Measurements from ENCODE around the gene CAMK1D. TPM values are rescaled to one million over a fixed set of nuclear protein-coding genes. Genes with fewer than 3 reads are reported as not detected.

Gene CAMK1D
- total RNA-seq, 1 experiment from 2014 or later, result 10.2 TPM

GRCh38 chr10:12716042-12716441, 366.7 kb downstream of the CAMK1D start (continued):
- TF ChIP-seq CREM (CRISPR knock-in tag; IDR thresholded peaks at IDR 0.05), result no peak
- TF ChIP-seq TCF7 (CRISPR knock-in tag; IDR thresholded peaks at IDR 0.05; ENCODE audit: low read depth), result no peak
- no peak for TF ChIP-seq NR3C1 (CRISPR knock-in tag; conservative IDR thresholded peaks at IDR 0.05; ENCODE audit: low read depth)
- TF ChIP-seq NR1H2 (CRISPR knock-in tag; IDR thresholded peaks at IDR 0.05), result no peak
- TF ChIP-seq CTCF (IDR thresholded peaks at IDR 0.05), result no peak
- no peak for TF ChIP-seq TP53 (CRISPR knock-in tag; IDR thresholded peaks at IDR 0.05)

- ATAC-seq, result no peak; the same call in 1 of the 2 replicates
- H3K36me3 Mint-ChIP-seq, result no peaks in the 10 kb centered on the region
- no peaks in the 10 kb centered on the region for H3K27me3 Mint-ChIP-seq (ENCODE audit: low read depth)
- no peaks in the 10 kb centered on the region for H3K9me3 Mint-ChIP-seq
- H3K27ac Mint-ChIP-seq, result no peak overlapping the region
- DNase-seq (ENCODE audit: low spot score), result no peak
- ChIA-PET CTCF (interaction anchor here (0.7 kb wide), 1 partner anchor 505 kb away, joined by 3 read pairs; no protein-coding TSS in a partner anchor), POLR2A (no interaction called here)
- TF ChIP-seq ZBTB43 (CRISPR knock-in tag; IDR thresholded peaks at IDR 0.05) (no peak), HMGA2 (CRISPR knock-in tag; IDR thresholded peaks at IDR 0.05) (no peak), TEAD1 (CRISPR knock-in tag; IDR thresholded peaks at IDR 0.05) (no peak)
- no peaks in the 10 kb centered on the region for H3K4me1 Mint-ChIP-seq
- no peak overlapping the region for H3K4me3 Mint-ChIP-seq
Observed at GRCh38 chr10:12717981-12718707, 368.8 kb downstream of the CAMK1D start.

GRCh38 chr10:12719365-12719764, 370.0 kb downstream of the CAMK1D start:
- ATAC-seq (no peak), DNase-seq (ENCODE audit: low spot score) (no peak)
- H3K4me1 Mint-ChIP-seq, result peaks cover 1% of the 10 kb centered on the region; the same call in 1 of the 2 replicates
- H3K9me3 Mint-ChIP-seq, result no peaks in the 10 kb centered on the region
- ChIA-PET CTCF (no interaction called here), POLR2A (no interaction called here)
- H3K36me3 Mint-ChIP-seq, result no peaks in the 10 kb centered on the region
- no peak for TF ChIP-seq CREB1 (CRISPR knock-in tag; IDR thresholded peaks at IDR 0.05)
- H3K27me3 Mint-ChIP-seq (ENCODE audit: low read depth), result no peaks in the 10 kb centered on the region
- no peak overlapping the region for H3K4me3 Mint-ChIP-seq
- H3K27ac Mint-ChIP-seq, result no peak overlapping the region

- no peak for ATAC-seq
- ChIA-PET POLR2A (no interaction called here), CTCF (no interaction called here)
- Mint-ChIP-seq H3K36me3 (no peaks in the 10 kb centered on the region), H3K27ac (no peak overlapping the region), H3K27me3 (ENCODE audit: low read depth) (no peaks in the 10 kb centered on the region), H3K4me3 (no peak overlapping the region), H3K9me3 (no peaks in the 10 kb centered on the region), H3K4me1 (peaks cover 12% of the 10 kb centered on the region)
- no peak for TF ChIP-seq PREB (CRISPR knock-in tag; IDR thresholded peaks at IDR 0.05; ENCODE audit: borderline replicate concordance)
- no peak for TF ChIP-seq JUN (CRISPR knock-in tag; IDR thresholded peaks at IDR 0.05)
- no peak for DNase-seq (ENCODE audit: low spot score)
Observed at GRCh38 chr10:12720217-12720981, 371.1 kb downstream of the CAMK1D start.

- no peak overlapping the region for H3K4me3 Mint-ChIP-seq
- ChIA-PET CTCF (interaction anchor here (0.9 to 1.3 kb wide), 2 partner anchors 180 to 373 kb away, joined by 3 read pairs; no protein-coding TSS in a partner anchor), POLR2A (no interaction called here)
- H3K27ac Mint-ChIP-seq, result no peak overlapping the region
- no peak for DNase-seq (ENCODE audit: low spot score)
- H3K27me3 Mint-ChIP-seq (ENCODE audit: low read depth), result no peaks in the 10 kb centered on the region
- peaks cover 12% of the 10 kb centered on the region for H3K4me1 Mint-ChIP-seq
- H3K36me3 Mint-ChIP-seq, result no peaks in the 10 kb centered on the region
- no peak for ATAC-seq
- H3K9me3 Mint-ChIP-seq, result no peaks in the 10 kb centered on the region
- TF ChIP-seq CREM (CRISPR knock-in tag; IDR thresholded peaks at IDR 0.05) (no peak), SMAD3 (CRISPR knock-in tag; IDR thresholded peaks at IDR 0.05; ENCODE audit: borderline replicate concordance) (no peak), AFF4 (CRISPR knock-in tag; IDR thresholded peaks at IDR 0.05; ENCODE audit: borderline replicate concordance) (no peak), ATF2 (CRISPR knock-in tag; IDR thresholded peaks at IDR 0.05; ENCODE audit: borderline replicate concordance, low read depth) (no peak)
Observed at GRCh38 chr10:12721334-12721733, 372.0 kb downstream of the CAMK1D start.

All from WTC11 (cell line).